Measurements from ENCODE around the gene MYO18A.

DNA sequence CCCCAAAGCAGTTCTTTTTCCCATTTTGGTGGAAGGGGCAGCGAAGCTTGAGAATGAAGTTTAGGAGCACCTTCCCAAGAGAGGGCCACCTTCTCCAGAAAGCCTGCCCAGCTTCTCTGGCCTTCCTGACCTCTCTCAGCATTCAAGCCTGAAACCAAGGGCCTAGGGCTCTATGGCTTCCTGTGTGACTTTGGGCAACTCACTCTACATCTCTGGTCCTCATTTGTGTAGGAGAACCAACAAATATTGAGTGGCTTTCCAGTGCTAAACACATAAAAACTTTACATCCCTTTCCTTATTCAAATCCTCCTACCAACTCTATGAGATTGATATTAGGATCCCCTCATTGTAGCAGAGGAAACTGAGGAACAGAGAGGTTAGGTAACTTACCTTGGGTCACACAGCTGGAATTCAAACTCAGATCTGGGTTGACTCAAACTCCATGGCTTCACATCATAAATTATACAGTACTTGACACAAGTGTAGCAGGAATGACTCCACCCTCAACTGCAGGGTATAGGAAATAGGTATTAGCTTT lies 32.0 kb upstream of the MYO18A start:
- TF ChIP-seq EP300 (IDR thresholded peaks at IDR 0.05): no peak
- TF ChIP-seq, protein P1, sequence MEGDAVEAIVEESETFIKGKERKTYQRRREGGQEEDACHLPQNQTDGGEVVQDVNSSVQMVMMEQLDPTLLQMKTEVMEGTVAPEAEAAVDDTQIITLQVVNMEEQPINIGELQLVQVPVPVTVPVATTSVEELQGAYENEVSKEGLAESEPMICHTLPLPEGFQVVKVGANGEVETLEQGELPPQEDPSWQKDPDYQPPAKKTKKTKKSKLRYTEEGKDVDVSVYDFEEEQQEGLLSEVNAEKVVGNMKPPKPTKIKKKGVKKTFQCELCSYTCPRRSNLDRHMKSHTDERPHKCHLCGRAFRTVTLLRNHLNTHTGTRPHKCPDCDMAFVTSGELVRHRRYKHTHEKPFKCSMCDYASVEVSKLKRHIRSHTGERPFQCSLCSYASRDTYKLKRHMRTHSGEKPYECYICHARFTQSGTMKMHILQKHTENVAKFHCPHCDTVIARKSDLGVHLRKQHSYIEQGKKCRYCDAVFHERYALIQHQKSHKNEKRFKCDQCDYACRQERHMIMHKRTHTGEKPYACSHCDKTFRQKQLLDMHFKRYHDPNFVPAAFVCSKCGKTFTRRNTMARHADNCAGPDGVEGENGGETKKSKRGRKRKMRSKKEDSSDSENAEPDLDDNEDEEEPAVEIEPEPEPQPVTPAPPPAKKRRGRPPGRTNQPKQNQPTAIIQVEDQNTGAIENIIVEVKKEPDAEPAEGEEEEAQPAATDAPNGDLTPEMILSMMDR (IDR thresholded peaks at IDR 0.05): no peak

Data from tibial nerve (tissue), 4 donors.